Esophagus squamous epithelium (tissue), 4 donors: ENCODE results near the gene IMMT.

Experiments
- POLR2A ChIP-seq, 4 donors: fragments of 450-650 bp; IDR thresholded peaks; one replicate each; pipeline ENCODE4 v1.6.1; 2017; ENCODE audit warnings: antibody characterized with exemption in 4 of 4, mild to moderate bottlenecking in 4 of 4, moderate library complexity in 3 of 4
- TF ChIP-seq, protein P1 (sequence below), 6 experiments: fragments of 450-650 bp in 4 of 6; fragments of 200-600 bp in 2 of 6; sonication (generic) in 2 of 6; IDR thresholded peaks; one replicate each; pipeline ENCODE4 v1.5.1; 2016 to 2019; ENCODE audit warnings: antibody characterized with exemption in 6 of 6, mild to moderate bottlenecking in 4 of 6, moderate library complexity in 4 of 6

DNA sequence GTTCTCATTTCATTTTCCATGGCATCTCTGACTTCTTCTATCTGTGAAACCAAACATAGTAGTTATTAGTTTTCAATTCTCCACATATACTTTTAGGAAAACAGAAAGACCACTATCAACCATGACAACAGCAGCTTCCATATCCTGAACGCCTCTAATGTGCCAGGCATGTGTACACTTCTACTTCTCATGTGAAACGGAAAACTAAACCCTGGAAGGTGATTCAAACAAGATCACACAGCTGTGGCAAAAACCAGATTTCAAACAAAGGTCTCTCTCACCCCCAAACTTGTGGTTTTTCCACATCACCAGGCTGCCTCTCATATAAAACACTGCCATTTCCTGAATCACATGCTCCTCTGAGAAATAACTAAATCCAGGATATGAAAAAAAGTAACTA is 47.5 kb downstream of the IMMT start:
- TF ChIP-seq, protein P1, sequence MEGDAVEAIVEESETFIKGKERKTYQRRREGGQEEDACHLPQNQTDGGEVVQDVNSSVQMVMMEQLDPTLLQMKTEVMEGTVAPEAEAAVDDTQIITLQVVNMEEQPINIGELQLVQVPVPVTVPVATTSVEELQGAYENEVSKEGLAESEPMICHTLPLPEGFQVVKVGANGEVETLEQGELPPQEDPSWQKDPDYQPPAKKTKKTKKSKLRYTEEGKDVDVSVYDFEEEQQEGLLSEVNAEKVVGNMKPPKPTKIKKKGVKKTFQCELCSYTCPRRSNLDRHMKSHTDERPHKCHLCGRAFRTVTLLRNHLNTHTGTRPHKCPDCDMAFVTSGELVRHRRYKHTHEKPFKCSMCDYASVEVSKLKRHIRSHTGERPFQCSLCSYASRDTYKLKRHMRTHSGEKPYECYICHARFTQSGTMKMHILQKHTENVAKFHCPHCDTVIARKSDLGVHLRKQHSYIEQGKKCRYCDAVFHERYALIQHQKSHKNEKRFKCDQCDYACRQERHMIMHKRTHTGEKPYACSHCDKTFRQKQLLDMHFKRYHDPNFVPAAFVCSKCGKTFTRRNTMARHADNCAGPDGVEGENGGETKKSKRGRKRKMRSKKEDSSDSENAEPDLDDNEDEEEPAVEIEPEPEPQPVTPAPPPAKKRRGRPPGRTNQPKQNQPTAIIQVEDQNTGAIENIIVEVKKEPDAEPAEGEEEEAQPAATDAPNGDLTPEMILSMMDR (IDR thresholded peaks at IDR 0.05) = no peak
- TF ChIP-seq POLR2A (IDR thresholded peaks at IDR 0.05) = no peak
